OCI-M2 (cell line): ENCODE results near the gene NHEJ1.

Experiments
- DNase-seq: peaks from one replicate; lab custom pipeline; 2025; ENCODE audit not compliant: unreplicated experiment; lab: John Stamatoyannopoulos, UW

NHEJ1 gene

DNA sequence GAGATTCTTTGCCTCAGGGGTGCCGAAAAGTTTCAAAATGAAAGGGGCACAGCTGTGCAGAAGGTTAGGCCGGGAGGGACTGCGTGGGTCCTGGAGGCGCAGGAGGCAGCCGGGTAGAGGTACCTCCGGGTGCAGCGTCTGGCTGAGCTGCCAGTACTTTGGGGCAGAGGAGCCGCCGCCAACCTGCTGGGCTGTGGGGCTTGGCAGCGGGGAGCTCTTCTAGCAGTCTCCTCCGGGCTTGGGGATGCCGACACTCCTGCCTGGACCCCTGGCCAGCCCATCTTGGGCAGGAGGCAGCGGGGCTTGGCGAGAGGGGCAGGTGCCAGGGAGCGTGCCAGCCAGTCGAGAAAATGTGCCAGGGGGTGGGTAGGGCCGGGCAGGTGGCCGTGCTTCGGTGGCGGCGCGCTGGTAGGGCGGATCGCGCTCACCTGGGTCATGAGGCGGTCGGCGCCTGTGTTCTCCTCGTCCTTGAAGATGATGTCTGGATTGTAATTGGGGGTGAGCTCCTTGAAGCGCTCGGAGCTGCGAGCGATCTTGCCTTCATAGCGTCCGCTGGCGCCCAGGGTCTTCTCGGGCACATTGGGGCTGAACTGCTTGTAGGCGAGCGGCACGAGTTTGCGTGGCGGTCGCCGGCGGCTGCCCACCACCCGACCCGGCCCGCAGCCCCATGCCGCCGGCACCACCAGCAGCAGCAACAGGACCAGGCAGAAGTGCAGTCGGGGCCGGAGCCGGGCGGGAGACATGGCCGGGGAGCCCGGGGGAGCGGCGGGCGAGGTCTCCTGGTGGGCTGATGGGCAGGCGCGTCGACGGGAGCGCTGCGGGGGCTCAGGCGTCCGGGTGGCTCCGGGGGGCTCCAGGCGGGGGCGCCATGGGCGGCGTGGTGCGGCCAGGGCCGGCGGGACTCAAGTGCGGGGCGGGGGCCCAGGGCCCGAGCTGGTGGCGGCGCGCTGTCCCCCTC, 100.6 kb downstream of the NHEJ1 start:
- no peak for DNase-seq

DNA sequence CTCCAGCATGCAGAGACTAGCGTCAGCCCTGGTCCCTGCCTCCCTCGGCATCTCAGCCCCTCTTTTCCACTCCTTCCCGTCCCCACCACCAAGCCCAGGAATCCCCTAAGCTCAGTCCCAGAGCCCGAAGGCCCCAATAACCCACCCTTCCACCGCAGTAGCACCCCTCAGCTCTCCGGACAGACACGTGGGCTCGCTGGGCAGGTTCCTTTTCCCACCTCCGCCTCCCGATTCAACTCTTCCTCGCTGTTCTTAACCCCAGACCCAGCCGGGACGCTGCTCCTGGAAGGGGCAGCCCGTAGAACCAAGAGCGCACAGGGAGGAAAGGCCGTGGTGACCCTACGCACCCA, 101.3 kb downstream of the NHEJ1 start:
- DNase-seq = no peak

DNA sequence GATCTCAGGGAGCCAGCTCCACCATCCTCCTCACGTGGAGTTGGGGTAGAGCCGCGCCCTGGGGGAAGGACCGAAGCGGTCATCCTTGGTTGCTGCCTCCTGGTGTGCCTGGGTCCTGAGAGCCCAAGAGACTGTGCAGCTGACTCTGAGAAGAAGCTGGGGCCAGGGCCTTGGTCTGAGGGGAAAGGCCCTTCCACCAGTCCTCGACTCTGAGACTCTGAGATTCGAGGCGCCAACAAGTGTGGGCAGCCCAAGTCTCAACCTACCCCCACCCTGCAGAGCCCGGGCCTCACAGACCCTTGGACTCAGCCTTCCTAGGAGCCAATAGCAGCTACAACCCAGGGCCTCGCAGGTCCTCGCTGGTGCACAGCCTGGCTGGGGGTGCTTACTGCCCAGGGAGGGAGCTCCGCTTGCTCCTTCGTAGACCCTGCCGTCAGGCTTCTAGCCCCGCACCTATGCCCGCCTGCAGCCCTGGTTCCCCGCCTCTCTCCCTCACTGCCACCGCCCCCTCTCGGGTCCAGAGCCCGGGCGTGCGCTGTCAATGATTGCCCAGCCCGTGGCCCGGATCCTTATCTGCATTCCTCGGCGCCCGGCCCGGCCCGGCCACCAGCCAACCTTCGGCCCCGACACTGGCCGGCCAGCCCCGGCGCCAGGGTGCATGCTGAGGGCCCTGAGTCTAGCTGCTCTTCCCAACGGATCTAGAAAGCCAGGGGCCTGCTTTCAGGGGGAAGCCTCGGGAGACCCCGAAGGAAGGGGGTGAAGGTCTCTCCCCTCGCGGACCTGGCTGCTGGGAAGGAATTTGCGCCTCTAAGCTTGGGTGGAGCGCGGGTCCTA, 101.9 kb downstream of the NHEJ1 start:
- DNase-seq = no peak

DNA sequence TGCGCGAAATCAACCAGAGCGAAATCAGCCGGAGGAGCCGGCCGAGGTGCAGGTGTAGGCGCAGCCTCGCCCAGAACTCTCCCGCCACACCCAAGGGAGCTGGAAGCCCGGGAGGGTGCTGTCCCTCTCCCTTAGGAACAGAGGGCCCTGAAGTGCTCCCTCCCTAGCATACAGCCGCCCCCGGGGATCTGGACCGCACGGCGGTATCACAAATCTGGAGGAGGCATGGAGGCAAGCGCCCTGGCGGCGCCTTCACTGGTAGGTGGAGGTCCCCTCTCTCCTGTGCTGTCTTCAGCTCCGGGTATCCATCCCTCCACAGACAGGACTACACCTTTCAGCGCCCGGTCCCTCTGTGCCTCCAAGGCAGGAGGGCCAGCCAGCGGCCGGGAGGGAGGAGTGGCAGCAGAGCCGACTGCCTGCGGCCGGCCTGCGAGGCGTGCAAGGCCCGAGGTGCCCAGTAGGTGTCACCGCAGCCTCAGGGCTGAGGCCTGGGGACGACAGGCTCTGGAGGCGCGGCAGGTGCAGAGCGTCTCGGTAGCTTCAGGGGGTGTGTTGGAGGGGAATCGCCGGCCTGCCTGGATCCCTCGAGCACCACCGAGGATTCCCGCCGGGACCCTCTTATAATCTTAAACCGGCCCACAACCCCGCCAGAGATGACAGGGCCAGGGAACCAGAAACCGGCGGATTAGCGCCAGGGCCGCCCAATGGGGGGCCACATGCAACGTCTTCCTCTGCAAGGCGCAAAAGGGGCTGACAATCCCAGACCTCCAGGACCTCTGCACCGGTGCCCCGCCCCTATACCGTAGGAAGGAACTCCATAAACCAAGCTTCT, 102.7 kb downstream of the NHEJ1 start:
- no peak for DNase-seq

- DNase-seq = no peak
Observed at GRCh38 chr2:219056896-219057708, 103.5 kb downstream of the NHEJ1 start.

DNA sequence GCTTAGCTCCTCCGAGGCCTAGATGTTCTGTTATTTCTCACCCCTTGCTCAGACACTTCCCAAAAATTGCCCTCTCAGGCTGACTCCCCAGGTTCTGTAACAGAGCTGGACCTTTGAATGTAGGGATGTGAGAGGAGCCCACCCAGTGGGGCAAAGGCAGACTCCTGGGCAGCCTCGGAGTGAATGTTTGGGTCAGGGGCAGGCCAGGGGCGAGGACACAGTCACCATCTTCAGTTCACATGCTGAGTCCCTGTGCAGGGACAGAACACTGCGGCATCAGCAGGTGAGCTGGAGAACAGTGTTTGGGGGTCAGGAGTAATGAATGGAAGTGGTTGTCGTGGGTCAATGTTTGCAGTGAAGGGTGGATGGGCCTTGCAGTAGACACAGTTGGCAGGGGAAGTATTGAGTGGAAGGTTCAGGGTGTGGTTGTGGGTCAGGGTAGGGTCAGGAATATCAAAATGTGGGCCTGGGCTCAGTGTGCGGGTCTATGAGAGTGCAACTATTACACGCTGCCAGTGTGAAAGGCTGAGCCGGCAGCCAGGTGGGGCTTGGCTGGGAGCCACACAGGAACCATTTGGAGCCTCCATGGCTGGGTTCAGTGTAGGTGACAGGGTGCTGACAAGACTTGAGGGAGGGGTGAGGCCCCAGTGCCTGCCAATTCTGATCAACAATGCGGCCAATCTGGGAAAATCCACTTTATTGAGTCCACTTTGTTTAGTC, 104.3 kb downstream of the NHEJ1 start:
- DNase-seq = no peak

- no peak for DNase-seq
Observed at GRCh38 chr2:219054956-219055903, 105.4 kb downstream of the NHEJ1 start.

DNA sequence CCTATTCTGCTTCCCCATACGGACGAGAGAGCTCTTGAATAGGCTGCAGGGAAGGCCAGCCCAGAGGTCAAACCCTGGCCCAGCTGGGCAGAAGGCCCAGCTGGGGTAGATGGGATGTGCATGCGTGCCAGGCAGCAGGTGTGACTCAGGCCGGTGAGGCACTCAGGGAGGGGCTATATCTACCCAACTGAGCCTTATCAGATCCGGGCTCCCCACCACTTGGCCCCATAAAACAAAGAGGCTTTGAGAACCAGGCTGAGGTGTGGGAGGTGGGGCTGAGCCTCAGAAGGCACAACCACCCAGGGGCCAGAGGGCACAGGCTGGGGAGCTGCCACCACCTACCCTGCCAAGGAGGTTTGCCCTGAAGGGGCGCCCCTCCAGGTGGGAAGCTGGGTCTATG, 111.3 kb downstream of the NHEJ1 start:
- no peak for DNase-seq

DNA sequence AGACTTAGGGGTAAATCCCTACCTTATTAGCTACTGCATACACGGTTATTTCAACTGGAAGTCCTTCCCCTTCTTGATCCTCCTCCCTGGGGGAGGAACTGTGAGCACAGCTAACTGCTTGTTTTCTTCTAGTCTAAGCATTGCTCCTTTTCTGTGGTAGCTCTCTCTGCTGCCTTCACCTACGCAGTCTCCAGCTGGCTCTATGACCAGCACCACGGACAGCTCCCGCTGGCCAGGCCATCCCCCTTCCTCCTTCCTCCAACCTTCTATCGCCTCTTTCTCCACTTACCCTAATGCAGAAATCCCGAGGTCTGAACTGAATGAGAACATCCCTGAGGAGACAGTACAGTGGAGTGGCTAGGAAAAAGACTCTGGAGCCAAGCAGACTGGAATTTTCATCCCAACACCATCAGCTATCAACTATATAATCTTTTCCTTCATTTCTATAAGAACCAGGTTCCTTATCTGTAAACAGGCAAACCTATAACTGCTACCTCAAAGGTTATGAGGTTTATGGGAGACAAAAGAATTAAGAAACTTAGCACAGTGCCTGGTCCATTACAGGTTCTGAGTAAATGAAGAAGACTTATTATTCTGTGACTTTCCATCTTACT, 114.6 kb downstream of the NHEJ1 start:
- no peak for DNase-seq

DNA sequence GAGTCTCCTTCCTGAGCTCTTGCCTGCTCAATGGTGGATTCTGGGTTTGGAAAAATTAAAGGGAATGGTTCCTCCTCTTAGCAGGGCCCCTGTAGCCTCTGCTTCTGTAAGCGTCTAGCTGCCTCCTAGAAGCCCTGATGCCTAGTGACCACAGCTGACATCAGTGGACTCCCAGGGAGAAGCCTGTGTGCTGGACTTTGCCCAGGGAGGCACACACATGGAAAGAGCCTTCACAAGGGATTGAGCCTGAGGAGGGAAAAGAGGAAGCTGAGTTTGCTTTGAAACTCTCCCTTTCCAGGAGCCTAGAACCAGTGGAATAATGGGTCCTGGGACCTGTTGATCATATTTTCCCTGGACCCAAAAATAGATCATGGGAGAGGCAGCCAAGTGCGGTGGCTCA, 117.9 kb downstream of the NHEJ1 start:
- DNase-seq = no peak

DNA sequence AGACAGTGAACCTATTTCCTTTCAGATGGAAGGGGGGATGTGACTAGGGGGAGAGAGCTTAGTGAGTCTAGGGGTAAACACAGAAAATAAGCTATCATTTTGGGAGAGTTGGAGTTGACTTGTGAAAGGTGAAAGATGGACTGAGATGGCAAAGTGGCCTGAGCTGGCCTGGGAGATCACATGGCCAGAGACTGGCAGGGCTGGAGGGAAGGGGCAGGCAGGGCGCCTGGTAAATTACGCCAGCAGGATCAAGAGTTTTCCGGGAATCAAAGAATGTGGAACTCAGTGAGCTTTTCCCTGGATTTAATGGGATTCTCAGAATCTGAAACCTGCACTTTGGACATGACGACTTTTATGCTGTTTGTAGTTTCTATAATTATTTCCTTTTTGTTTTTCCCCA, 118.5 kb downstream of the NHEJ1 start:
- DNase-seq = no peak

GRCh38 chr2:219041252-219041651, 119.4 kb downstream of the NHEJ1 start, which contains the start of gene CFAP65:
Gene CFAP65 (minus strand): TSS chr2:219041516. CDS start chr2:219039048, 2,468 bp downstream.
- DNase-seq = peak; percentile 12

- no peak for DNase-seq
Observed at GRCh38 chr2:219038600-219038999, 122.0 kb downstream of the NHEJ1 start.

- no peak for DNase-seq
Observed at GRCh38 chr2:219037783-219038499, 122.7 kb downstream of the NHEJ1 start.

DNA sequence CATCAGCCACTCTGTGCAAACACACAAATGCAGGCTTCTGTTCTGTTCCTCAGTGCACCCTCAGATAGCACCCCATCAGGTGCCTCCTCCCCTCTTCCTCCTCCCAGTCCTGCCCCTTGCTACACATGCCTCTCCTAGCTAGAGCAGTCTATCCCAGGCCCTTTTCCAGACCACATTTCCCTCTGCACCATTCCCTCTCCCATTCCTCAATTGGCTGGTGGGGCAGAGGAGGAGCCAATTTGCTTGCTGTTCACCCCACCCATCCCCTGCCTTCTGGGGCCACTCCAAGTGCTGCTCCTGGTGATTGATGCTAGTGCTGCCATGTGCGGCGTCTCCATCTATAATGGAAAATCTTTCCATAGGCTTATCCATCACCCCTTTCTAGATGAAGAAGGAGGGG, 124.7 kb downstream of the NHEJ1 start:
- DNase-seq = no peak

DNA sequence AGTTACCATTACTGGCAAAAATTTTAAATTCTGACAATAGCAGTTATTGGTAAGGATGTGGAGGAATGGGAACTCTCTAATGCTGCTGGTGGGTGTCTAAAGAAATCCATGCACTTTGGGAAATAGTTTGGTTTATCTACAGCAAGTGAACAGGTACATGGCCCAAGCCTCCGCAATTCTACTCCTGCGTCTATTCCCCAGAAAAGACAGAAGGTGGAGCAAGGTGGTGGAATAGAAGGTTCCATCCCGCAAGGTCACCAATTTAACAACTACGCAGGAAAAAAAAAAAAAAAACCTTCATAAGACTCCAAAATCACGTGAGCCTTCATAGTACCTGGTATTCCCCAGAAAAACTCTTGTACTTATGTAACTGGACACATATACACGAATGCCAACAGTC, 125.8 kb downstream of the NHEJ1 start:
- no peak for DNase-seq

GRCh38 chr2:219032051-219032745, 128.4 kb downstream of the NHEJ1 start:
- DNase-seq = no peak
